Testis (tissue), 3 donors: ENCODE results near the gene AKAP5. TPM values are rescaled to one million over a fixed set of nuclear protein-coding genes. Genes with fewer than 3 reads are reported as not detected.

Experiments used
- DNase-seq: peaks from one replicate; pipeline ENCODE4 v3.0.0-alpha.2; 2019
- H3K27ac ChIP-seq, 2 donors: fragments of 200-600 bp; sonication (generic); one replicate each; pipeline ENCODE4 v1.5.1; 2019
- H3K27me3 ChIP-seq: fragments of 200-600 bp; sonication (generic); one replicate; pipeline ENCODE4 v1.5.1; 2019
- H3K36me3 ChIP-seq: fragments of 200-600 bp; sonication (generic); one replicate; pipeline ENCODE4 v1.5.1; 2017; ENCODE audit warnings: low read depth; ENCODE audit errors: missing control alignments
- H3K4me1 ChIP-seq: fragments of 200-600 bp; sonication (generic); one replicate; pipeline ENCODE4 v1.5.1; 2019
- H3K4me3 ChIP-seq, 2 donors: fragments of 200-600 bp; sonication (generic); one replicate each; pipeline ENCODE4 v1.5.1; 2017 to 2019
- H3K9me3 ChIP-seq: fragments of 200-600 bp; sonication (generic); one replicate; pipeline ENCODE4 v1.5.1; 2017
- CTCF ChIP-seq, 3 experiments: fragments of 450-650 bp in 2 of 3; fragments of 200-600 bp in 1 of 3; sonication (generic) in 1 of 3; IDR thresholded peaks; one replicate each; pipeline ENCODE4 v1.5.1; 2016 to 2019; ENCODE audit warnings: antibody characterized with exemption in 3 of 3, mild to moderate bottlenecking in 2 of 3, moderate library complexity in 1 of 3
- POLR2A ChIP-seq: fragments of 450-650 bp; IDR thresholded peaks from one replicate; pipeline ENCODE4 v1.6.1; 2017; ENCODE audit warnings: antibody characterized with exemption, mild to moderate bottlenecking, moderate library complexity
- WGBS, 2 donors: methylation state at CpG; one replicate each; pipeline ENCODE4 v1.1.5; 2018; 5-methylcytosine and 5-hydroxymethylcytosine counted together
- intact Hi-C: fragments of 100-400 bp; cut with DNase I; formaldehyde crosslinking; loops from one replicate; pipeline ENCODE4 v1.15.1; 2023; ENCODE audit warnings: low total_unique reads
- polyA plus RNA-seq: library from polyadenylated mRNA; stranded (reverse); fragments of 350-450 nt; fragmentation: Illumina TruSeq; extraction: RNeasy Lipid Tissue Mini Kit (QIAGEN cat#74804); gene quantifications from one replicate; pipeline ENCODE4 v1.2.3, GENCODE V29; 2014; ENCODE audit warnings: low read depth, low replicate concordance; ENCODE audit not compliant: insufficient read depth
- total RNA-seq, 2 donors: library from RNA; depleted of rRNA; stranded (reverse); fragments of >200 nt; gene quantifications; one replicate each; pipeline ENCODE4 v1.2.3, GENCODE V29; 2016

The AKAP5 gene
- total and polyA plus RNA-seq, 3 donors from 2014 or later, result 0.29 to 0.63 (median 0.50) TPM

DNA sequence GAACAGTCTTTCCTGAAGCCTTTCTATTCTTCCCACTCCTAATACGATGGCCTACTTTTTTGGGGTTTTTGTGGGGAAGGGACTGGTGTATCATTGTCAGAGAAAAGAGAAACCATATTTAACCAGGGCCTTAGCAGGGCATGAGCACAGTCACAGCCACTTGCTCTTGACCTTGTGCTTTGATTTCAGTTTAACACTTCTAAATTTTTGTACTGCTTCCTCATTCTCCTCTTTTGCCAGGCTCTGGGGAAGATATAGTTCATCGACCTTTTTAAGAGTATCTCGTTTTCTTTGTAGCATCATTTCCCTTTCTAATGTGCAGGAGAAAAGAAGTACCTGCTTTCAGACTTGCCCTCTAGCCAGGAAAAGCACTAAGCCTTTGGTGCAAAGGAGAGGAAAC, 41.4 kb downstream of the AKAP5 start:
- peaks cover 44% of the 10 kb centered on the region for H3K4me1 ChIP-seq
- peak overlapping the region in 1 of 2 donors; percentile 99 for H3K27ac ChIP-seq
- WGBS, 2 donors, result 21 to 28% methylated on average over 3 of the region's 3 CpGs
- DNase-seq, result no peak
- TF ChIP-seq POLR2A (no peak), CTCF (IDR thresholded peaks at IDR 0.05) (no peak)
- H3K4me3 ChIP-seq, result no peak overlapping the region
- intact Hi-C loops, result no loop called here
- H3K9me3 ChIP-seq, result no peaks in the 10 kb centered on the region
- no peaks in the 10 kb centered on the region for H3K27me3 ChIP-seq
- no peaks in the 10 kb centered on the region for H3K36me3 ChIP-seq

GRCh38 chr14:64507376-64508156, 42.3 kb downstream of the AKAP5 start:
- intact Hi-C loops, result no loop called here
- no peak for DNase-seq
- no peaks in the 10 kb centered on the region for H3K27me3 ChIP-seq
- WGBS, 2 donors, result 72% methylated on average over 4 of the region's 4 CpGs
- no peak overlapping the region for H3K4me3 ChIP-seq
- TF ChIP-seq CTCF (IDR thresholded peaks at IDR 0.05) (no peak), POLR2A (no peak)
- H3K36me3 ChIP-seq, result no peaks in the 10 kb centered on the region
- H3K9me3 ChIP-seq, result no peaks in the 10 kb centered on the region
- peaks cover 35% of the 10 kb centered on the region for H3K4me1 ChIP-seq
- H3K27ac ChIP-seq, result no peak overlapping the region

- Histone ChIP-seq H3K36me3 (no peaks in the 10 kb centered on the region), H3K9me3 (no peaks in the 10 kb centered on the region), H3K4me1 (peaks cover 32% of the 10 kb centered on the region), H3K27me3 (no peaks in the 10 kb centered on the region), H3K4me3 (no peak overlapping the region), H3K27ac (no peak overlapping the region)
- TF ChIP-seq CTCF (IDR thresholded peaks at IDR 0.05), result no peak
- TF ChIP-seq POLR2A, result no peak
- no peak for DNase-seq
- intact Hi-C loops, result no loop called here
- 36 to 51% methylated on average over 1 of the region's 1 CpG for WGBS, 2 donors
Observed at GRCh38 chr14:64508215-64508776, 43.0 kb downstream of the AKAP5 start.

DNA sequence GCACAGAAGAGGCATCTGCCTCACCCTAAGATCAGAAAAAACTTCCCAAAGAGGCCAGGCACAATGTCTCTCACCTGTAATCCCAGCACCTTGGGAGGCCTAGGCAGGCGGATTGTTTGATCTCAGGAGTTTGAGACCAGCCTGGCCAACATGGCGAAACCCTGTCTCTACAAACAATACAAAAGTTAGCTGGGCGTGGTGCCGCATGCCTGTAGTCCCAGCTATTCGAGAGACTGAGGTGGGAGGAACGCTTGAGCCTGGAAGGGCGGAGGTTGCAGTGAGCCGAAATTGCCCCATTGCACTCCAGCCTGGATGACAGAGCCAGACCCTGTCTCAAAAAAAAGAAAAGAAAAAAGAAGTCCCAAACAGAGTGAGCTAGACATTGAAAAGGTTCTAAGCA, 43.7 kb downstream of the AKAP5 start:
- no peak for DNase-seq
- Histone ChIP-seq H3K4me3 (no peak overlapping the region), H3K27ac (no peak overlapping the region), H3K27me3 (no peaks in the 10 kb centered on the region), H3K4me1 (peaks cover 32% of the 10 kb centered on the region), H3K9me3 (no peaks in the 10 kb centered on the region), H3K36me3 (no peaks in the 10 kb centered on the region)
- WGBS, 2 donors, result 76 to 93% methylated on average over 8 of the region's 8 CpGs
- intact Hi-C loops, result no loop called here
- TF ChIP-seq POLR2A (no peak), CTCF (IDR thresholded peaks at IDR 0.05) (no peak)
